ENCODE data around the gene DNAL4.
"Not testable (repeated sequence)": the region's sequence is repeated elsewhere in the genome, so short reads cannot be mapped to it uniquely, and the experiment has no call there.

The DNAL4 gene

GRCh38 chr22:38826801-38827200 lies 32.9 kb upstream of the DNAL4 start:
- no peak for DNase-seq (ENCODE audit: low spot score)

DNA sequence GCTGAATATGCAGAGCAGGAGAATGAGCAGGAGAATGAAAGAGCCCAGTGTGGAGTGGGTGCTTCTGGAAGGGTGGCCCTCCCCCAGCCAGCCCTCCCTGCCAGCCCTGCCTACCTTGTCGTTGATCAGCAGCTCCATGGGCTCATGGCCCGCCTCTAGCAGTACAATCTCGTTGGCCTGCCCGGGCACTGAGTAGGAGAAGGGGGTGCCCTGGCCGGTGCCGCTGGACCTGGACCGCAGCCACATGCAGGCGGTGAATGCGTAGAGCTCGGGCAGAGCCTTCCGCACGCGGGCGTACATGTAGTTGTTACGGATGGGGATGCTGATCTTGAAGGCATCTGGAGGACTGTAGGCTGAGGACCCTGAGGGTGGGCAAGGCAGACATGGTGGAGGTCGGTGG lies 32.4 kb upstream of the DNAL4 start:
- DNase-seq (ENCODE audit: low spot score) = no peak

- peak; percentile 88 for DNase-seq (ENCODE audit: low spot score)
Observed at GRCh38 chr22:38824585-38824984, 30.6 kb upstream of the DNAL4 start.

DNA sequence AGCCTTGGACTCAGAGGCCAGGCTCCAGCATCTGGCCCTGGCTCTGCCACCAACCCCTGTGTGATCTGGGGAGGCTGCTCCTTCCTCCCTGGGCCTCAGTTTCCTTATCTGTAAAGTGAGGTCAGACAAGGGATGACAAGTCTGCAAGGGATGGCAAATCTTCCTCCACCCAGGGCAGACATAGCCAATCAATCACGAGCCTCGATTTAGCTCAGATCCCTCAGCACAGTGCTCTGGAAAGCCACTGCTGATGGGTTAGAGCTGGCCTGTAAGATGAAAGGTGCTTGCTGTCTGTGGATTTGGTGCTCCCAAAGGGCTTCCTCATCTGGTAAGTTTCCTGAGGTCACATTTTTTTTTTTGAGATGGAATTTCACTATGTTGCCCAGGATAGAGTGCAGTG lies 29.7 kb upstream of the DNAL4 start:
- no peak for DNase-seq (ENCODE audit: low spot score)

DNA sequence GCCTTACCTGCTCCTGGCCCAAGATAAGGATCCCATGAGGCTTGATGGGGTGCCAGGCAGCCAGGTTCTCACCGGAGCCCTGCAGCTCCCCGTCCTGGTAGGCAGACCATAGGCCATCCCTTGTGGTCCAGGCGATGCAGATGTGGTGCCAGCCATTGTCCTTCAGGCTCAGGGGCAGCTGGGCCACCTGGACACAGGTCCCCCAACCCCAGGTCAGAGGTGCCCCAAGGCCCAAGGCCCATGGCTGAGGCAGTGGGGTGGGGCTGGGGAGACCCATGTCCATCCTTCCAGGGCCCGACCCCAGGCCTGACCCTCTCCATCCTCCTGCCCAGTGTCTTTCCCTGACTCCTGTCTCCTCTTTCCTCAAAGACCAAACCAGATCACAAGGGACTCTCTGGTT lies 29.1 kb upstream of the DNAL4 start:
- DNase-seq (ENCODE audit: low spot score) = no peak

GRCh38 chr22:38820020-38820419 lies 26.1 kb upstream of the DNAL4 start:
- DNase-seq (ENCODE audit: low spot score) = no peak

DNA sequence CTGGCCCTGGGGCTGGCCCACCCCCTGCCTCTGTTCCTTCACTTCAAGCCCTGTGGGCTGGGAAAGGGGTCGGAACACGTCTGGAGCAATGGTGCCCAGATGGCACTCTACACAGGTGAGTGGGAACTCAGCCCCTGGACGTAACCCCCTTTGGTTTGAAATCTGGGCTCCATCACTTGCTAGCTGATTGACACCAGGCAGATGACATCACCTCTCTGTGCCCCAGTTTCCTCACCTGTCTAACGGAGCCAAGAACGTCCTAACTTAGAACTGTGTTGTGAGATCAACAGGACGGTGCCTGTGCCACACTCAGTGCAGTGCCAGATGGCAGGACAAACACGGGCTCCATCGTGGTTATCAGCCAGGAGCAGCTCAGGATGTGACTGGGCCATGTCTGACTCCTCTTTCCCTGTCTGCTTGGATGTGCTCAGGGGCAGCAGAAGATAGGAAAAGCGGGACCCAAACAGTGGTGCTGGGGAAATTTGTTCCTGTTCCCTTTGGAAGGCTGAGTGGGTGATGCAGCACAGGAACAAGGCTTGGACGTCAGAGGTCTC lies 25.5 kb upstream of the DNAL4 start:
- DNase-seq (ENCODE audit: low spot score) = no peak

- no peak for DNase-seq (ENCODE audit: low spot score)
Observed at GRCh38 chr22:38817196-38817595, 23.3 kb upstream of the DNAL4 start.

GRCh38 chr22:38815842-38816241 lies 21.9 kb upstream of the DNAL4 start:
- DNase-seq (ENCODE audit: low spot score) = no peak

- DNase-seq (ENCODE audit: low spot score) = no peak
Observed at GRCh38 chr22:38811241-38811640, 17.3 kb upstream of the DNAL4 start.

GRCh38 chr22:38805041-38805593 lies 11.2 kb upstream of the DNAL4 start:
- not testable (repeated sequence) for DNase-seq (ENCODE audit: low spot score)

GRCh38 chr22:38802671-38803121 lies 8.8 kb upstream of the DNAL4 start:
- peak; percentile 36 for DNase-seq (ENCODE audit: low spot score)

DNA sequence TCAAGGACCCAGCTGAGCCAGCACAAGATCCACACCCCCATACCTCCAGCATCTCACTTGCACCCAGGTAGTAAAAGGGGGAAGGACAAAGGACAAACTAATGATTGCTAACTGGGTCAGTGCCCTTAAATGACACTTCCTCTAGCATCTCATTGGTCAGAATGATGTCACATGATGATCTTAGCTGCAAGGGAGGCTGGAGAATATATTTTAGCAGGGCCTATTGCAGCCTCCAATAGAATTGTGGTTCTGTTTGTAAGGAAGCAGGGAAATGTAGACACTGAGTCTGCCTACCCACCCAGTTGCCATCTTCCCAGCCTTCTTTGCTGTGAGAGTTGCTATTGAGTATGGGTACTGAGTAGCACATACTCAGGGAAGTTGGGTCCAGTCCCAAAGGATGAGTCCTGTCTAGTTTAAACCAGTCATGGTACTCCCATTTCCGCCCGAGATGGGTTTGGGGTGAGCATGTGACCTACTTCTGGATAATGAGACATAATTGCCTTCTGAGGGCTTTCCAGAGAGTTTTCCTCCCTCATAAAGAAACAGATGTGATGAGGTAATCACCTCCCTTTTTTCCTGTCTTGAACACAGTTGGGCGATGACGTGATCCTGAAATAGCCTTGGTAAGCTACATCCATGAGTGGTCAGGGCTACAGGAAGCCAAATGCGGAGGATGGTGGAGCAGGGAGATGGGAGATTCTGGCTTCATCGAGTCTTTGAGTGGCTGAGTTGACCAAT lies 5.5 kb upstream of the DNAL4 start:
- DNase-seq (ENCODE audit: low spot score) = no peak

DNA sequence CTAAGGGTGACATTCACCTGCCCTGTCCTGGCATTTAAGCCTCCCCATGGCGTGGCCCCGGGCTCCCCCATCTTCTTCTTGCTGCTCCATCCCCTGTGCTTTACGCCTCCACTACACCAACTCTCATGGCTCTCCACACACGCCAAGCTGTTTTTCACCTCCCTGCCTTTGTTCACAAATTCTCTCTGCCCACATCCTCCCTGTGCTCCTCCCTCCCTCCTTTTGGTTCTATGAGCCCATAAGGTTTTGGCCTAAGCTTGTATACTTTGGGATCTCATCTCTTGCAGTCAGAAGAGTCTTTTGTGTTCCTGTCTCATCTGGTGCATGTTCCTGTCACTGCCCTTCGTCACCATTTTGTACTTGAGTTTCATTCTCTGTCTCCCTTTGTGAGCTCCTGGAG lies 4.6 kb upstream of the DNAL4 start:
- DNase-seq (ENCODE audit: low spot score) = no peak

DNA sequence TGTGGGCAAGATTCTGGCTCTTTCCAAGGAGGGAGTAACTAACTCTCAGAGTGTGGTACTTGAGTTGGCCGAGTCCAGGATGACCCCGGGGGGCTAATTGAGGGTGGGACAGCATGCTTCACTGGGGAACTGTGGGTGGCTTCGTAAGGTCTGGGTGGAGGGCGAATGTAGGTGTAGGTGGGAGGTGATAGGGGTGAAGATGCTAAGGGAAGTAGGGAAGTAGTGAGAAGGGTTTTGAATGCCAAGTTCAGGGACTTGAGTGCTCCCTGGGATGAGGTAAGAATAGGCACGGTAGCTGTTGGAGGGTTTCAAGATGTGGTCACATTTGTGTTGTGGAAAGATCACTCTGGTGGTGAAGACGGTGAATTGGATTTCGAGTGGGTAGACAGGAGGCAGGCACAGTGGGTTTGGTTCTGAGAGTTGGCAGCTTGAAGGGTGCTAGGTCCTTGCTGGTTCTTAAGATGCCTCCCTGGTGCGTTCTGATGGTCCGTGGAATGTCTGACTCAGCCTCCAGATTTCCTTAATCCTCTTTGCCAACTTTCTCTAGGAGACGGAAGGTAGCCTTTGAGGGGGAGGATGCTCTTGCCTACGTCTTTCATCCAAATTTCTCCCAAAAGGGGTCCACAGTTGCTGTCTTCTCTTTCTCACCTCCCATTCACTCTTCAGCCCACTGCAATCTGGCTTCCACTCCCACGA lies 2.5 kb upstream of the DNAL4 start:
- no peak for DNase-seq (ENCODE audit: low spot score)

- no peak for DNase-seq (ENCODE audit: low spot score)
Observed at GRCh38 chr22:38795569-38795968, 1.6 kb upstream of the DNAL4 start.

GRCh38 chr22:38793317-38793716 lies 626 bp downstream of the DNAL4 start:
- no peak for DNase-seq (ENCODE audit: low spot score)

- no peak for DNase-seq (ENCODE audit: low spot score)
Observed at GRCh38 chr22:38792833-38793232, 1.1 kb downstream of the DNAL4 start.

GRCh38 chr22:38789606-38790005 lies 4.3 kb downstream of the DNAL4 start:
- no peak for DNase-seq (ENCODE audit: low spot score)

DNA sequence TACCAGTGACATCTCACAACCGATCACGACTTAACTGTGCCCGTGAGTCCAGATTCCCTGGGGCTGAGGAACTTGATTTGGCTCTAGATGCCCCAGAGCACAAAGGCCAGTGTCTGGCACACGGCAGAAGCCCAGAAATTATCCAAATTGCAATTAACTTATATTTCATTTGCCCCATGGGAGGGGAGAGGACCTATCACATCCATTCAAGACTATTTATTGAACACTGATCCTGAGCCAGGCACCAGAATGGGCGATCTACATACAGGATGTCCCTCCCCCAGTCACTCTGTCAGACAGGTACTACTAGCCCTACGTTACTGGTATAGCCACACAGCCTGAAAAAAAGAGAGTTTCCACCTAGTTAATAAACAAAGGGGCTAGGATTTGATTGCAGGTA lies 5.1 kb downstream of the DNAL4 start:
- no peak for DNase-seq (ENCODE audit: low spot score)

DNA sequence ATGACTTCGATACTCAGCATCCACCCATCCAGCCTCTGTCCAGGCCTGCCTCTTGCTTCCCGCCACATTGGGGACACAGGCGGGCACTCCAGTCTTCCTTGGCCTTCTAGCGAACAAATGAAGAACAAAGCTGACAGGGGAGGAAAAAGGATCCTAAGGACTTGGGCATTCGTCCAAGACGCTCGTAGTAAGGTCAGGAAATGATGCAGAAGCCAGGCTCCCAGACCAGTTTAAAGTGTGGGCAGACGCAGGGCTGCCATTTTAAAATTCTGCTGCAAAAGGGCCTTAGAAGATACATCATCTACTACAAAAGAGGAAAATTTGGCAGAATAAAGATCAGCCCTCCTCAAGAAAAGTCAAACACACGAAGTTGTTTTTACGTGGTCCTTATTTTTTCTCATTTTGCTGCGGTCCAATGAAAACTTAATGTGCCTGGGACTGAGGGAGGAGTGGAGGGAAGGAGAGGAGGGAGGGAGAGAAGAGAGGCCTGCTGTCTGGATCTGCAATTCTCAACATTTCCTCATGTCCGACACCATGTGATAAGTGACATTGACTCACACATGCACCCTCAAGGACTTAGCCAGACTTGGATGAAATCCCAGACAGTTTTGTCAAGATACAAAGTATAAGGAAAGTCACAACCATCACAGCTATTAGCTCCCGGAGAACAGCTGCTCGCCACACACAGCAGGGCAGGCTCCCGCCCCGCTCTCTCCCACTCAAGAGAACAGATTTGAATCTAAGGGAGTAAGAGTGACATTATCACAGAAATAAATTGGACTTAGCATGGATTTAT lies 5.7 kb downstream of the DNAL4 start:
- DNase-seq (ENCODE audit: low spot score) = no peak

GRCh38 chr22:38786631-38787030 lies 7.3 kb downstream of the DNAL4 start:
- DNase-seq (ENCODE audit: low spot score) = no peak

Measured in HuH-7 (cell line).